Osteoblast (primary cell): ENCODE data around the gene AXIN1. TPM values are rescaled to one million over a fixed set of nuclear protein-coding genes. Genes with fewer than 3 reads are reported as not detected.

ENCODE experiments used
- DNase-seq: peaks from one replicate; pipeline ENCODE4 v3.0.0; 2011; ENCODE audit warnings: low spot score, mixed read lengths; ENCODE audit not compliant: insufficient read length; ENCODE audit errors: missing footprints
- H2AFZ ChIP-seq: 2 replicates; pipeline ENCODE4 v1.6.0; 2011; ENCODE audit warnings: mild to moderate bottlenecking, low read length
- H3K27ac ChIP-seq: 2 replicates; pipeline ENCODE4 v1.5.1; 2011; ENCODE audit warnings: mild to moderate bottlenecking, low read depth, low read length, moderate library complexity
- H3K27me3 ChIP-seq: 2 replicates; pipeline ENCODE4 v1.6.0; 2012; ENCODE audit warnings: mild to moderate bottlenecking, control low read depth, inconsistent platforms, low read length, moderate library complexity; ENCODE audit not compliant: insufficient read depth
- H3K36me3 ChIP-seq: 2 replicates; pipeline ENCODE4 v1.5.1; 2011; ENCODE audit warnings: mild to moderate bottlenecking, low read length, control low read depth, moderate library complexity; ENCODE audit not compliant: insufficient read depth
- H3K4me1 ChIP-seq: 2 replicates; pipeline ENCODE4 v1.5.1; 2011; ENCODE audit warnings: mild to moderate bottlenecking, low read length, control low read depth, moderate library complexity; ENCODE audit not compliant: insufficient read depth
- H3K4me2 ChIP-seq: 2 replicates; pipeline ENCODE4 v1.6.0; 2011; ENCODE audit warnings: mild to moderate bottlenecking, low read length; ENCODE audit not compliant: insufficient read depth
- H3K4me3 ChIP-seq: fragments of 200-600 bp; sonication (generic); 3 replicates; pipeline ENCODE4 v1.5.1; 2012; ENCODE audit warnings: mild to moderate bottlenecking, low read length, inconsistent platforms; ENCODE audit not compliant: insufficient read depth
- H3K79me2 ChIP-seq: 2 replicates; pipeline ENCODE4 v1.6.0; 2012; ENCODE audit warnings: mild to moderate bottlenecking, low read length, control low read depth, inconsistent platforms; ENCODE audit not compliant: insufficient read depth
- H3K9me3 ChIP-seq: 2 replicates; pipeline ENCODE4 v1.5.1; 2011; ENCODE audit warnings: low read depth, low read length, control low read depth
- H4K20me1 ChIP-seq: 2 replicates; pipeline ENCODE4 v1.6.0; 2012; ENCODE audit warnings: mild to moderate bottlenecking, low read length, control low read depth; ENCODE audit not compliant: insufficient read depth
- total RNA-seq: library from RNA; depleted of rRNA; stranded (reverse); fragments of >200 nt; gene quantifications from 2 replicates; pipeline ENCODE4 v1.2.3, GENCODE V29; 2012
- TF ChIP-seq, protein P1 (sequence below): IDR thresholded peaks from 2 replicates; pipeline ENCODE4 v1.5.1; 2011; ENCODE audit warnings: mild to moderate bottlenecking, low read depth, low read length, moderate library complexity; ENCODE audit errors: extremely low read depth

Gene AXIN1
- total RNA-seq, 1 donor, result 21.7 TPM

DNA sequence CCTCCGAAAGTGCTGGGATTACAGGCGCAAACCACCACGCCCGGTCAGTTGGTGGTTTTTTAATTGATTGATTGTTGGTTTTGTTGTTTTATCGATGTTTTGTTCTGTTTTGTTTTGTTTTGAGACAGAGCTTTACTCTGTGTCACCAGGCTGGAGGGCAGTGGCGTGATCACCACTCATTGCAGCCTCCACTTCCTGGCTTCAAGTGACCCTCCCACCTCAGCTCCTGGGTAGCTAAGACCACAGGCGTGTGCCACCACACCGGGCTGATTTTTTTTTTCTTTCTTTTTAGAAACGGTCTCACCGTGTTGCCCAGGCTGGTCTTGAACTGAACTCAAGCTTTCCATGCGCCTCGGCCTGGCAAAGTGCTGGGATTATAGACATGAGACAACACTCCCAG lies 105.5 kb downstream of the AXIN1 start:
- Histone ChIP-seq H3K4me1 (no peaks in the 10 kb centered on the region), H3K4me3 (no peak overlapping the region), H4K20me1 (peaks cover 14% of the 10 kb centered on the region), H2AFZ (no peak overlapping the region), H3K27ac (no peak overlapping the region), H3K4me2 (no peak overlapping the region), H3K36me3 (peaks cover 5% of the 10 kb centered on the region), H3K27me3 (no peaks in the 10 kb centered on the region), H3K9me3 (no peaks in the 10 kb centered on the region), H3K79me2 (peaks cover 19% of the 10 kb centered on the region)
- no peak for DNase-seq
- TF ChIP-seq, protein P1, sequence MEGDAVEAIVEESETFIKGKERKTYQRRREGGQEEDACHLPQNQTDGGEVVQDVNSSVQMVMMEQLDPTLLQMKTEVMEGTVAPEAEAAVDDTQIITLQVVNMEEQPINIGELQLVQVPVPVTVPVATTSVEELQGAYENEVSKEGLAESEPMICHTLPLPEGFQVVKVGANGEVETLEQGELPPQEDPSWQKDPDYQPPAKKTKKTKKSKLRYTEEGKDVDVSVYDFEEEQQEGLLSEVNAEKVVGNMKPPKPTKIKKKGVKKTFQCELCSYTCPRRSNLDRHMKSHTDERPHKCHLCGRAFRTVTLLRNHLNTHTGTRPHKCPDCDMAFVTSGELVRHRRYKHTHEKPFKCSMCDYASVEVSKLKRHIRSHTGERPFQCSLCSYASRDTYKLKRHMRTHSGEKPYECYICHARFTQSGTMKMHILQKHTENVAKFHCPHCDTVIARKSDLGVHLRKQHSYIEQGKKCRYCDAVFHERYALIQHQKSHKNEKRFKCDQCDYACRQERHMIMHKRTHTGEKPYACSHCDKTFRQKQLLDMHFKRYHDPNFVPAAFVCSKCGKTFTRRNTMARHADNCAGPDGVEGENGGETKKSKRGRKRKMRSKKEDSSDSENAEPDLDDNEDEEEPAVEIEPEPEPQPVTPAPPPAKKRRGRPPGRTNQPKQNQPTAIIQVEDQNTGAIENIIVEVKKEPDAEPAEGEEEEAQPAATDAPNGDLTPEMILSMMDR, result no peak

GRCh38 chr16:245105-245504 lies 107.4 kb downstream of the AXIN1 start:
- H4K20me1 ChIP-seq, result peaks cover 21% of the 10 kb centered on the region
- H2AFZ ChIP-seq, result no peak overlapping the region
- H3K4me3 ChIP-seq, result no peak overlapping the region
- H3K27me3 ChIP-seq, result no peaks in the 10 kb centered on the region
- DNase-seq, result no peak
- H3K36me3 ChIP-seq, result peaks cover under 1% of the 10 kb centered on the region
- H3K79me2 ChIP-seq, result peaks cover 35% of the 10 kb centered on the region
- H3K27ac ChIP-seq, result no peak overlapping the region
- no peaks in the 10 kb centered on the region for H3K4me1 ChIP-seq
- H3K9me3 ChIP-seq, result no peaks in the 10 kb centered on the region
- no peak overlapping the region for H3K4me2 ChIP-seq
- TF ChIP-seq, protein P1, result no peak

GRCh38 chr16:243348-243747 lies 109.2 kb downstream of the AXIN1 start:
- no peak overlapping the region for H3K27ac ChIP-seq
- DNase-seq, result peak; percentile 80
- H3K79me2 ChIP-seq, result peaks cover 38% of the 10 kb centered on the region
- peaks cover 21% of the 10 kb centered on the region for H4K20me1 ChIP-seq
- H3K9me3 ChIP-seq, result no peaks in the 10 kb centered on the region
- no peaks in the 10 kb centered on the region for H3K27me3 ChIP-seq
- no peaks in the 10 kb centered on the region for H3K4me1 ChIP-seq
- TF ChIP-seq, protein P1, result no peak
- no peaks in the 10 kb centered on the region for H3K36me3 ChIP-seq
- H2AFZ ChIP-seq, result no peak overlapping the region
- H3K4me3 ChIP-seq, result no peak overlapping the region
- H3K4me2 ChIP-seq, result no peak overlapping the region

DNA sequence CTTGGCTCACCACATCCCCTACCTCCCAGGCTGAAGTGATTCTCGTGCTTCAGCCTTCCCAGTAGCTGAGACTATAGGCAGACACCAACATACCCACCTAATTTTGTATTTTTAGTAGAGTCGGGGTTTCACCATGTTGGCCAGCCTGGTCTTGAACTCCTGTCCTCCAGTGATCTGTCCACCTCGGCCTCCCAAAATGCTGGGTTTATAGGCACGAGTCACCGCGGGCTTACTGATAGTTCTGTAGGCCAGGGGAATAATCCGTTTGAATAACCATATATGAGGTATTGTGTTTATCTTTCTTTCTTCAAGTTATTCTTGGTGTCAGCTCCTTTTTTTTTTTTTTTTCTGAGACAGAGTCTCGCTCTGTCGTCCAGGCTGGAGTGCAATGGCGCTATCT lies 110.2 kb downstream of the AXIN1 start:
- no peak overlapping the region for H3K27ac ChIP-seq
- TF ChIP-seq, protein P1, result no peak

More for the DNA sequence above, 110.2 kb downstream of the AXIN1 start:
- H4K20me1 ChIP-seq, result peaks cover 20% of the 10 kb centered on the region
- H2AFZ ChIP-seq, result no peak overlapping the region
- no peaks in the 10 kb centered on the region for H3K36me3 ChIP-seq
- H3K9me3 ChIP-seq, result no peaks in the 10 kb centered on the region
- no peaks in the 10 kb centered on the region for H3K27me3 ChIP-seq
- no peak overlapping the region for H3K4me3 ChIP-seq
- DNase-seq, result no peak
- no peaks in the 10 kb centered on the region for H3K4me1 ChIP-seq
- peaks cover 46% of the 10 kb centered on the region for H3K79me2 ChIP-seq
- H3K4me2 ChIP-seq, result no peak overlapping the region
